ENCODE results near the gene CDCA4. TPM values are rescaled to one million over a fixed set of nuclear protein-coding genes. Genes with fewer than 3 reads are reported as not detected.

Gene CDCA4
- total and polyA plus RNA-seq, 2 experiments from 2014 or later, result 13.6 to 17.1 TPM

DNA sequence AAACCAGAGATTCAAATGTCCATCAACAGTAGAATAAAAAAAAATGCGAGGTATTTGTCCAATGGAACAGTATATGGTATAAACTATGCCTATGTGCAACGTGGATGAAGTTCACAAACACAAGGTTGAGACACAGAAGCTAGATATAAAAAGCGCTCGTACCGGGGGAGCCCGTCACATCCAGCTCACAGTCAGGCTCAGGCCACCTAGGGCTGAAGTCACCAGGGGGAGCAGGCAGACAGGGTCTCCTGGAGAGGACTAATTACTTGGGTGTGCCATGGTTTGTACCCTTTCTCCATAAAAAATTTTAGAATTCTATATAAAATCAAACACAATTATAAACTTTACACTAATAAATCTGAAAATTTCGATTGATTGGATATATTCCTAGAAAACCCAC is 56.3 kb downstream of the CDCA4 start:
- TF ChIP-seq, protein P1, sequence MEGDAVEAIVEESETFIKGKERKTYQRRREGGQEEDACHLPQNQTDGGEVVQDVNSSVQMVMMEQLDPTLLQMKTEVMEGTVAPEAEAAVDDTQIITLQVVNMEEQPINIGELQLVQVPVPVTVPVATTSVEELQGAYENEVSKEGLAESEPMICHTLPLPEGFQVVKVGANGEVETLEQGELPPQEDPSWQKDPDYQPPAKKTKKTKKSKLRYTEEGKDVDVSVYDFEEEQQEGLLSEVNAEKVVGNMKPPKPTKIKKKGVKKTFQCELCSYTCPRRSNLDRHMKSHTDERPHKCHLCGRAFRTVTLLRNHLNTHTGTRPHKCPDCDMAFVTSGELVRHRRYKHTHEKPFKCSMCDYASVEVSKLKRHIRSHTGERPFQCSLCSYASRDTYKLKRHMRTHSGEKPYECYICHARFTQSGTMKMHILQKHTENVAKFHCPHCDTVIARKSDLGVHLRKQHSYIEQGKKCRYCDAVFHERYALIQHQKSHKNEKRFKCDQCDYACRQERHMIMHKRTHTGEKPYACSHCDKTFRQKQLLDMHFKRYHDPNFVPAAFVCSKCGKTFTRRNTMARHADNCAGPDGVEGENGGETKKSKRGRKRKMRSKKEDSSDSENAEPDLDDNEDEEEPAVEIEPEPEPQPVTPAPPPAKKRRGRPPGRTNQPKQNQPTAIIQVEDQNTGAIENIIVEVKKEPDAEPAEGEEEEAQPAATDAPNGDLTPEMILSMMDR (IDR thresholded peaks at IDR 0.05; ENCODE audit: poor library complexity), result no peak
- no peak for TF ChIP-seq EZH2phosphoT487 (IDR thresholded peaks at IDR 0.05; ENCODE audit: low read depth, severe bottlenecking, unreplicated experiment)
- TF ChIP-seq EZH2 (IDR thresholded peaks at IDR 0.05; ENCODE audit: borderline replicate concordance), result no peak
- 87% methylated on average over 7 of the region's 7 CpGs for WGBS (ENCODE audit: low lambda C conversion rate, missing lambda C conversion rate)
- Histone ChIP-seq H3K9me2 (replicated peaks; ENCODE audit: insufficient read depth) (no peaks in the 10 kb centered on the region), H3K36me3 (replicated peaks; ENCODE audit: insufficient read depth, low read depth) (no peaks in the 10 kb centered on the region), H3K4me3 (no peak overlapping the region), H3K4me1 (ENCODE audit: insufficient read depth) (peaks cover 26% of the 10 kb centered on the region), H2AFZ (no peak overlapping the region), H3K27me3 (peaks cover 4% of the 10 kb centered on the region), H3K79me2 (no peaks in the 10 kb centered on the region), H3K9me3 (ENCODE audit: low read depth) (no peaks in the 10 kb centered on the region), H4K20me1 (ENCODE audit: insufficient read depth, poor library complexity, severe bottlenecking) (no peaks in the 10 kb centered on the region), H3K27ac (no peak overlapping the region), H3K4me2 (no peak overlapping the region)
- DNase-seq (ENCODE audit: low spot score), result no peak

Other genes with a start within 250 kb of the CDCA4 start
- gene AKT1, start 225.3 kb downstream of the CDCA4 start, total RNA-seq, result 120 and 124 TPM in 2 replicates
- gene AKT1, start 225.3 kb downstream of the CDCA4 start, polyA plus RNA-seq, result 155 and 159 TPM in 2 replicates
- gene ZBTB42, start 220.0 kb downstream of the CDCA4 start, total RNA-seq, result 8.6 and 13.0 TPM in 2 replicates
- 3.6 TPM in 2 replicates for gene ZBTB42, start 220.0 kb downstream of the CDCA4 start, polyA plus RNA-seq
- 12.0 and 20.3 TPM in 2 replicates for gene CEP170B, start 155.8 kb downstream of the CDCA4 start, total RNA-seq
- 7.6 and 9.5 TPM in 2 replicates for gene CEP170B, start 155.8 kb downstream of the CDCA4 start, polyA plus RNA-seq
- not detected in 2 replicates for gene PLD4, start 96.2 kb downstream of the CDCA4 start, total RNA-seq
- gene PLD4, start 96.2 kb downstream of the CDCA4 start, polyA plus RNA-seq, result 0.77 and 1.1 TPM in 2 replicates
- 4.6 and 5.9 TPM in 2 replicates for gene AHNAK2, start 42.7 kb downstream of the CDCA4 start, total RNA-seq
- gene AHNAK2, start 42.7 kb downstream of the CDCA4 start, polyA plus RNA-seq, result 1.8 and 2.4 TPM in 2 replicates
- gene CLBA1, start 35.3 kb downstream of the CDCA4 start, total RNA-seq, result 4.5 and 6.4 TPM in 2 replicates
- 5.1 and 9.3 TPM in 2 replicates for gene CLBA1, start 35.3 kb downstream of the CDCA4 start, polyA plus RNA-seq
- 0.24 and 0.83 TPM in 2 replicates for gene GPR132, start 44.3 kb upstream of the CDCA4 start, total RNA-seq
- gene GPR132, start 44.3 kb upstream of the CDCA4 start, polyA plus RNA-seq, result 0.23 and 0.41 TPM in 2 replicates
- 2.0 and 6.1 TPM in 2 replicates for gene JAG2, start 147.7 kb upstream of the CDCA4 start, total RNA-seq
- gene JAG2, start 147.7 kb upstream of the CDCA4 start, polyA plus RNA-seq, result 4.1 and 4.8 TPM in 2 replicates
- 47.4 and 47.7 TPM in 2 replicates for gene NUDT14, start 160.2 kb upstream of the CDCA4 start, total RNA-seq
- 98.1 and 106 TPM in 2 replicates for gene NUDT14, start 160.2 kb upstream of the CDCA4 start, polyA plus RNA-seq
- 39.6 and 42.2 TPM in 2 replicates for gene BTBD6, start 227.4 kb upstream of the CDCA4 start, total RNA-seq
- 41.0 and 47.5 TPM in 2 replicates for gene BTBD6, start 227.4 kb upstream of the CDCA4 start, polyA plus RNA-seq

Data from hepatocyte (in vitro differentiated cells).